Measurements from ENCODE around the gene HMCN2.
"Not testable (repeated sequence)": the region's sequence is repeated elsewhere in the genome, so short reads cannot be mapped to it uniquely, and the experiment has no call there.

HMCN2 gene

GRCh38 chr9:130239741-130240241, 25.8 kb upstream of the HMCN2 start:
- DNase-seq = no peak

- DNase-seq = peak; percentile 11
Measured at GRCh38 chr9:130240410-130241197, 25.0 kb upstream of the HMCN2 start.

GRCh38 chr9:130241198-130241535, 24.4 kb upstream of the HMCN2 start:
- DNase-seq = no peak

GRCh38 chr9:130242270-130243014, 23.1 kb upstream of the HMCN2 start:
- DNase-seq = no peak

- peak; percentile 35 for DNase-seq
Measured at GRCh38 chr9:130243015-130243881, 22.3 kb upstream of the HMCN2 start.

GRCh38 chr9:130243882-130244170, 21.7 kb upstream of the HMCN2 start:
- no peak for DNase-seq

GRCh38 chr9:130244548-130245165, 20.9 kb upstream of the HMCN2 start:
- no peak for DNase-seq

- DNase-seq = no peak
Measured at GRCh38 chr9:130245474-130245873, 20.1 kb upstream of the HMCN2 start.

- no peak for DNase-seq
Measured at GRCh38 chr9:130246126-130246525, 19.4 kb upstream of the HMCN2 start.

- no peak for DNase-seq
Measured at GRCh38 chr9:130254747-130255630, 10.6 kb upstream of the HMCN2 start.

GRCh38 chr9:130255631-130256134, 9.9 kb upstream of the HMCN2 start:
- DNase-seq = no peak

GRCh38 chr9:130256644-130257043, 8.9 kb upstream of the HMCN2 start:
- DNase-seq = no peak

GRCh38 chr9:130258137-130258536, 7.4 kb upstream of the HMCN2 start:
- DNase-seq = not testable (repeated sequence)

- no peak for DNase-seq
Measured at GRCh38 chr9:130259044-130259443, 6.5 kb upstream of the HMCN2 start.

GRCh38 chr9:130260816-130261765, 4.5 kb upstream of the HMCN2 start:
- DNase-seq = no peak

GRCh38 chr9:130262061-130262745, 3.4 kb upstream of the HMCN2 start:
- no peak for DNase-seq

GRCh38 chr9:130262771-130263170, 2.8 kb upstream of the HMCN2 start:
- DNase-seq = no peak

- no peak for DNase-seq
Measured at GRCh38 chr9:130263601-130264413, 1.8 kb upstream of the HMCN2 start.
